Activated T-helper 2 cell treated with anti-CD3 and anti-CD28 coated beads, Interferon-gamma antibody, Interleukin-2, Interleukin-4, amounts not matched to agents 10 μg/mL and 5 μg/mL and 100 μg/mL, durations not matched to agents 14 hours and 24 hours and 36 hours (primary cell): Measurements from ENCODE around the gene HOXB1. TPM values are rescaled to one million over a fixed set of nuclear protein-coding genes. Genes with fewer than 3 reads are reported as not detected.

ENCODE experiments used
- DNase-seq: peaks from one replicate; pipeline ENCODE4 v3.0.0; 2021; ENCODE audit warnings: low spot score
- H3K27ac Mint-ChIP-seq: one replicate; pipeline ENCODE4 v1.8.0; 2021; ENCODE audit warnings: mixed read lengths
- H3K27me3 Mint-ChIP-seq: one replicate; pipeline ENCODE4 v1.8.0; 2021; ENCODE audit warnings: low read depth, mixed read lengths
- H3K36me3 Mint-ChIP-seq: one replicate; pipeline ENCODE4 v1.8.0; 2021; ENCODE audit warnings: low read depth, mixed read lengths
- H3K4me1 Mint-ChIP-seq: one replicate; pipeline ENCODE4 v1.8.0; 2021; ENCODE audit warnings: low read depth, mixed read lengths
- H3K4me3 Mint-ChIP-seq: one replicate; pipeline ENCODE4 v1.8.0; 2021; ENCODE audit warnings: low read depth, mild to moderate bottlenecking, moderate library complexity, mixed read lengths
- H3K9me3 Mint-ChIP-seq: one replicate; pipeline ENCODE4 v1.8.0; 2021; ENCODE audit warnings: mixed read lengths
- intact Hi-C: fragments of 100-400 bp; cut with micrococcal nuclease; formaldehyde crosslinking; loops from one replicate; pipeline ENCODE4 v1.15.1; 2023
- total RNA-seq: library from RNA; stranded (reverse); gene quantifications from 2 replicates; pipeline ENCODE4 v1.2.3, GENCODE V29; 2022

The HOXB1 gene
- total RNA-seq, 1 donor from 2014 or later: not detected

DNA sequence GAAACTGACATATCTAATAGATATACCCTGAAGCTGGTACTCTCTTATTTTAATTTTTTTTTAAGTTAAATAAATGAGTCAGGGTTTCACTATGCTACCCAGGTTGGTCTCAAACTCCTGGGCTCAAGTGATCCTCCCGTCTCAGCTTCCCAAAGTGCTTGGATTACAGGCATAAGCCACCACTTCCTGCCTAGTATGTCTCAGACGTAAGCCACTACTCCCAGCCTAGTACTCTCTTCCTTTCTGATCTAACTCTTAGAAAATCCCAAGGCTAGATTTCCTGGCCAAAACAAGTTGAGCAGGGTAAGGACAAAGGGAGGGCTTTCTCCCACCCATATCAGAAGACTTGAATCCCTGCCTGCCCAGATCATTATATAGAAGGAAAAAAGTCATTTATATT, 33.7 kb downstream of the HOXB1 start:
- H3K27me3 Mint-ChIP-seq: peaks cover 49% of the 10 kb centered on the region
- intact Hi-C loops: no loop called here

DNA sequence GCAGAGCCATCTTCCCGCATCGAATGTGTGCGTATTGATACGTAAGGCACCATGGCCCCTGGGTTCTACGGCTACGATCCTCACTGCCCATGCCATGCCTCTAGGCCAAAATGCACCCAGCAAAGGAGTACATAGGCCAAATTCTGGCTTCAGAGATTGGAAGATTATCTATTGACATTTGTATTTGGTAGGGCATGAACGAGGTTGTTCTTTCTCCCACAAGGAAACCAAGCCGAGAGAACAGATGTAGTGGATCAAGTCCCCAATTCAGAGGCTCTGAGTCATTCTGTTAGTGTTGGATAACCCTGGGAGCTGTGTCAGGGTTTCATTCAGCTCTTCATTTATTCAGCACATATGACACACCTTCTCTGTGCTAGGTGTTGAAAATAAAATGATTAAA, 36.5 kb downstream of the HOXB1 start:
- H3K27ac Mint-ChIP-seq: no peak overlapping the region
- no peaks in the 10 kb centered on the region for H3K36me3 Mint-ChIP-seq
- H3K27me3 Mint-ChIP-seq: peaks cover 33% of the 10 kb centered on the region
- H3K9me3 Mint-ChIP-seq: no peaks in the 10 kb centered on the region
- intact Hi-C loops: no loop called here
- H3K4me1 Mint-ChIP-seq: peaks cover 26% of the 10 kb centered on the region
- no peak for DNase-seq
- H3K4me3 Mint-ChIP-seq: no peak overlapping the region

More for the DNA sequence above, 33.7 kb downstream of the HOXB1 start:
- Mint-ChIP-seq H3K4me1 (peaks cover 5% of the 10 kb centered on the region), H3K27ac (no peak overlapping the region), H3K4me3 (no peak overlapping the region), H3K36me3 (no peaks in the 10 kb centered on the region), H3K9me3 (no peaks in the 10 kb centered on the region)
- no peak for DNase-seq

DNA sequence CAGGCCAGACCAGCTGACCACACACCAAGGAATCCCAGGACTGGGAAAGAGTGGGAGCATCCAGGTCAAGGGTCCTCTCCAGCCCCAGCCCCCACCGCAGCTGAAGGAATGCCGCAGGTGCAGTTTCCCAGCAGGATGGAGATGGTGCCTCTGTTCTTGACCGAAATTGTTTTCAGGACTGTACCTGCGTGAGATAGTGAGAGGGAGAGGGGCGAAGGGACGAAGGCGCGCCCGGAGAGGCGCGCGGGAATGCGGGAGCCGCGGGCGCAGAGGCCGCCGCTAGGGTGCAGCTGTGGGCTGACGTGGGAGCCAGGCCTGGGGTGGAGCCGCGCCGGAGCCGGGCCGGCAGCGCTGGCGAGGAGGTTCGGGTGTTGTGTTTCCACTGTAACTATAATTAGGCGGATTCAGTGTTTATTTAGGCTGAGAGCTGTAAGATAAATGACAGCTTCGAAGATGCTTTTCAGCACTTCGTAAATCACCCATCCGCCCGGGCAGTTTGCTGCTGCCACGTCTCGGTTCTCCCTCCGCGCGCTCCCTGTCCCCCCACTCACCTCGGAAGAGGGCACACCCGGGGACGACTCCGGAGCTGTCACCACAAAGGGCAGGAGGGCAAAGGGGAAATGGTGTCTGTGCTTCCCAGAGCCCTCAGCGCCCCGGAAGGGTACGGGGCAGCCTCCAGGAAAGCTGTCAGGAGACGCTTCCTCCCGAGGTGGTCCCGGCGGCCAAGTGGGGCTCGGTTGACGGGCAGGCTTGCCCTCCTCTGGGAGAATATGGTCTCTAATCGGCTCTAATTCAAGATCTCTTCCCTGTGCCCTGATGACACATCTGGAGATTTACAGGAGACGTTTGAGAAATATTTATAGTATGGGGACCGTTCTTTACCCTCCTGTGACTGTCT, 38.2 kb downstream of the HOXB1 start:
- intact Hi-C loops: loop anchor here (2.0 kb wide), 1 partner anchor 50 kb away; no protein-coding TSS in a partner anchor
- Mint-ChIP-seq H3K27ac (no peak overlapping the region), H3K36me3 (peaks cover 3% of the 10 kb centered on the region), H3K9me3 (no peaks in the 10 kb centered on the region), H3K27me3 (peaks cover 23% of the 10 kb centered on the region), H3K4me1 (peaks cover 36% of the 10 kb centered on the region), H3K4me3 (peak overlapping the region; percentile 37)
- peak; percentile 61 for DNase-seq

DNA sequence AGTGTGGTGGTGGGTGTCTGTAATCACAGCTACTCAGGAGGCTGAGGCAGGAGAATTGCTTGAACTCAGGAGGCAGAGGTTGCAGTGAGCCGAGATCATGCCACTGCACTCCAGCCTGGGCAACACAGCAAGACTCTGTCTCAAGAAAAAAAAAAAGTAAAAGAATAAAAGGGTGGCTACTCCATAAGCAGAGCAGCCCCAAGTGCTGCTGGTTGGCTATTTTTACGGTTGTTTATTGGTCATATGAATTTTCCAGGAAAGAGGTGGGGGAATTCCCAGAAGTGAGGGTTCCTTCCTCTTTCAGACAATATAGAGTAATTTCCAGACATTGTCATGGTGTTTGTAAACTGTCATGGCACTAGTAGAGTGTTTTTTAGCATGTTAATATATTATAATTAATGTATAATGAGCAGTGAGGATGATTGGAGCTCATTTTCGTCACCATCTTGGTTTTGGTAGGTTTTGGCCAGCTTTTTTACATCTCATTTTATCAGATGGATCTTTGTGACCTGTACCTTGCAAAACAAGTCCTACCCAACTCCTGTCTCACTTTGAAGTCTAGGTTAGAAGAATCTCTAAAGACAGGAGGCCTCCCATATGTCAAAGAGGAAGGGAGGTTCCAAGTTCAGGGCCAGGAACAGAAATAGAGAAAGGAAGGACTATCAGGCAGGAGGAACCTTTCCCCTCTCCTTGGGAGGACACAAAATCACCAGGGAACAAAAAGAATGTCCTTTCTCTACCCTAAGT, 39.1 kb downstream of the HOXB1 start:
- no peak for DNase-seq
- peaks cover 36% of the 10 kb centered on the region for H3K4me1 Mint-ChIP-seq
- intact Hi-C loops: loop anchor here (2.0 kb wide), 2 partner anchors 51 to 61 kb away; partner anchors contain the start of gene SKAP1
- peak overlapping the region; percentile 75 for H3K27ac Mint-ChIP-seq
- H3K36me3 Mint-ChIP-seq: peaks cover 3% of the 10 kb centered on the region
- H3K9me3 Mint-ChIP-seq: no peaks in the 10 kb centered on the region
- H3K4me3 Mint-ChIP-seq: peak overlapping the region; percentile 17
- peaks cover 15% of the 10 kb centered on the region for H3K27me3 Mint-ChIP-seq

DNA sequence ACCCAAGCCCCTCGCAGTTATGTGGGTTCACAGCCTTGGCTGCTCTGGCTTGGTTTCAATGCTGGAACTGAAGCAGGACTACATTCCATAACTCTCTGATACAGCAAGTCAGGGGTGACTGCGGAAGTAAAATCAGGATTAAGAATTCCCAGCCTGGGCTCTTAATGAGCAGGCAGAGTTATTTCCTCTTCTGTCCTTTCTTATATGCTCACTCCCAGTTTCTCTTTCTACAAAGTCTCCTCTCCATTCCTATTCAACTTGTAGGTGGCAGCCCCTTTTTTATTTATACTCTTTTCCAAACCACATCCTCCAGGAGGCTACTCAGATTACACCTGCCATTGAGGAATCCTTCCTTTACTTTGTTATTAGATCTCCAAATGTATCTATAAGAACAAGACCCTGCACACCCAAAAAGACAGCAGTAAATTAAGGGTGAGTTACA, 40.3 kb downstream of the HOXB1 start:
- DNase-seq: no peak
- Mint-ChIP-seq H3K27ac (no peak overlapping the region), H3K4me1 (peaks cover 36% of the 10 kb centered on the region), H3K27me3 (peaks cover 10% of the 10 kb centered on the region), H3K4me3 (no peak overlapping the region), H3K36me3 (peaks cover 3% of the 10 kb centered on the region), H3K9me3 (no peaks in the 10 kb centered on the region)
- intact Hi-C loops: loop anchor here (2.0 kb wide), 1 partner anchor 60 kb away; the partner anchor contains the start of gene SKAP1

DNA sequence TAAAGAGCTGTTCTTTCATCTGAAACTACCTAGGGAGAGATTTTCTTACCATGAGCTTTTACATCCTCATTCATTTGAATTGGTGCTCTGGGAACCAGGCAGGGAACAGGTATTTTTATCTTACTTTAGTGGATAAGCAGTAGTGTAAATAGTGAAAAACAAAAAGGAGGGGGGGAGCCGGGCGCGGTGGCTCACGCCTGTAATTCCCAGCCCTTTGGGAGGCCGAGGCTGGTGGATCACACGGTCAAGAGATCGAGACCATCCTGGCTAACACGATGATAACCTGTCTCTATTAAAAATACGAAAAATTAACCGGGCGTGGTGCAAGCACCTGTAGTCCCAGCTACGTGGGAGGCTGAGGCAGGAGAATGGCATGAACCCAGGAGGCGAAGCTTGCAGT, 41.0 kb downstream of the HOXB1 start:
- no peaks in the 10 kb centered on the region for H3K9me3 Mint-ChIP-seq
- peaks cover 38% of the 10 kb centered on the region for H3K4me1 Mint-ChIP-seq
- no peak overlapping the region for H3K27ac Mint-ChIP-seq
- H3K27me3 Mint-ChIP-seq: peaks cover 7% of the 10 kb centered on the region
- no peak for DNase-seq
- H3K4me3 Mint-ChIP-seq: no peak overlapping the region
- peaks cover 3% of the 10 kb centered on the region for H3K36me3 Mint-ChIP-seq
- intact Hi-C loops: loop anchor here (2.0 kb wide), 1 partner anchor 59 kb away; the partner anchor contains the start of gene SKAP1

DNA sequence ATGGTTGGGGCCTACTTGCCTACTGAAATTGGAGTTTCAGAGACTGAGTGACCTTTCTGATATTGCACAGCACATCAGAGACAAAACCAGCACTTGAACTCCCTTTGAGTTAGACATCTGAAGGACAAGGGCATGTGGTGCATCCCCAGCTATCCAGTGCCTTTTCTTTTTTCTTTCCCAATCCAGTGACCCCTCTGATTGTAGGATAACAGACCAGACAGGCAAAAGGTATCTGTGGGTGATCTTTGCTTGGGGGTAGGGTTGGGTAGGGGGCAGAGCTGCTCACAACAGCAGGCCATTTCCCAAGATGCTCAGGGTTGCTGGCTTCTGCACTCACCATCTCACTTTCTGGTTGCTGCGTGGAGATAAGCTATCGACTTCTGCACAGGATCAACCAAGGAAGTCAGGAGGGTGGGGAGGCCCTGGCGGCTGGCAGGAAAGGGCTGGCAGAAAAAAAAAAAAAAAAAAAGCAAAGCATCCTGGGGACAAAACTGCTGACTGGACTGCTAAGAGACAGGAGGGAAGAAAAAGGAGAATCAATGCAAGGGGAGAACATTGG, 42.2 kb downstream of the HOXB1 start:
- H3K4me3 Mint-ChIP-seq: no peak overlapping the region
- H3K36me3 Mint-ChIP-seq: peaks cover 3% of the 10 kb centered on the region
- peaks cover 1% of the 10 kb centered on the region for H3K27me3 Mint-ChIP-seq
- intact Hi-C loops: no loop called here
- peaks cover 50% of the 10 kb centered on the region for H3K4me1 Mint-ChIP-seq
- DNase-seq: no peak
- H3K9me3 Mint-ChIP-seq: no peaks in the 10 kb centered on the region
- H3K27ac Mint-ChIP-seq: peak overlapping the region; percentile 38

DNA sequence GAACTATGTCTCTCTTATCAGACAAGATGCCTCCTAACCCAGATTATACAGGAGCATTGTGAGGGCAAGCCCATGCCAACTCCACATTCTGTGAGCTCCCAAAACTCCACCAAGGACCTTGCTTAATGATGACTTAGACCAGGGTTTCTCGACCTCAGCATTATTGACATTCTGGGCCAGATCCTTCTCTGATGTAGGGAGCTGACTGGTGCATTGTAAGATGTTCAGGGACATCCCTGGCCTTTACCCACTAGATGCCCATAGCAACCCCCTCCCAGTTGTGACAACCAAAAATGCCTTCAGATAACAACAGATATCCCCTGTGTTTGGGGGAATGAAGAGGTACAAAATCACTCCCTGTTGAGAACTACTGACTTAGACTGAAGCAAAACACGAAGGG, 43.6 kb downstream of the HOXB1 start:
- no peak for DNase-seq
- H3K4me1 Mint-ChIP-seq: peaks cover 62% of the 10 kb centered on the region
- peaks cover 3% of the 10 kb centered on the region for H3K36me3 Mint-ChIP-seq
- H3K4me3 Mint-ChIP-seq: no peak overlapping the region
- H3K9me3 Mint-ChIP-seq: no peaks in the 10 kb centered on the region
- intact Hi-C loops: no loop called here
- H3K27me3 Mint-ChIP-seq: peaks cover 1% of the 10 kb centered on the region
- no peak overlapping the region for H3K27ac Mint-ChIP-seq

DNA sequence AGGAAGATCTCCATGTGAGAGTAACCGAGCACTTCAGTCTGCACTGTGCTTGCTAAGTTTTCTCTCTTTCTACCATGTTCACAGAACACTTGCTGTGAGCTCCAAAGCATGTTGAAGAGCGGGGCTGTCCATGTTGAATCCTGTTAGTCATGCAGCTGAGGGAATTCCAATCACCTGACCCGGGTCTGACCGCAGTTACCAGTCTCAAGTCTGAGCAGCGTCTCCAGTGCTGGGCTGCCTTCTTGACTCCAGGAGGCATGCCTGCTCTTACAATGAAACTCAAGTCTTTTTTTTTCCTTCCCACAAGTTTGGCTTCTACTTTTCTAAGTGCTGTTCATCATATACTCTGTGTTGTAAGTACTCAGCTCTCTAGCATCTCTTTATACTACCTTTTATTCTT, 44.3 kb downstream of the HOXB1 start:
- Mint-ChIP-seq H3K27me3 (peaks cover 1% of the 10 kb centered on the region), H3K9me3 (no peaks in the 10 kb centered on the region), H3K27ac (no peak overlapping the region), H3K4me3 (no peak overlapping the region), H3K4me1 (peaks cover 59% of the 10 kb centered on the region), H3K36me3 (peaks cover 3% of the 10 kb centered on the region)
- intact Hi-C loops: no loop called here
- no peak for DNase-seq

DNA sequence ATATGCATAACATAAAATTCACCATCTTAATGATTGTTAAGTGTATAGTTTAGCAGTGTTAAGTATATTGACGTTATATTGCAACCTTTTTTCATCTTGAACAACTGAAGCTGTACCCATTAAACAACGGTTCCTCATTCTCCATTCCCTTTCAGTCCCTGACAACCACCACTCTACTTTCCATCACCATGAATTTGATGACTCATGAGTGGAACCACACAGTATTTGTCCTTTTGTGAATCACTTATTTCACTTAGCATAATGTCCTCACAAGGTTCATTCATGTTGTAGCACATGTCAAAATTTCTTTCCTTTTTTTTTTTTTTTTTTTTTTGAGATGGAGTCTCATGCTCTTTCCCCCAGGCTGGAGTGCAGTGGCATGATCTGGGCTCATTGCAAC, 46.0 kb downstream of the HOXB1 start:
- Mint-ChIP-seq H3K36me3 (peaks cover 3% of the 10 kb centered on the region), H3K9me3 (no peaks in the 10 kb centered on the region), H3K27me3 (no peaks in the 10 kb centered on the region), H3K27ac (peak overlapping the region; percentile 43), H3K4me1 (peaks cover 45% of the 10 kb centered on the region), H3K4me3 (no peak overlapping the region)
- DNase-seq: no peak
- intact Hi-C loops: loop anchor here (2.0 kb wide), 1 partner anchor 22 kb away; no protein-coding TSS in a partner anchor

DNA sequence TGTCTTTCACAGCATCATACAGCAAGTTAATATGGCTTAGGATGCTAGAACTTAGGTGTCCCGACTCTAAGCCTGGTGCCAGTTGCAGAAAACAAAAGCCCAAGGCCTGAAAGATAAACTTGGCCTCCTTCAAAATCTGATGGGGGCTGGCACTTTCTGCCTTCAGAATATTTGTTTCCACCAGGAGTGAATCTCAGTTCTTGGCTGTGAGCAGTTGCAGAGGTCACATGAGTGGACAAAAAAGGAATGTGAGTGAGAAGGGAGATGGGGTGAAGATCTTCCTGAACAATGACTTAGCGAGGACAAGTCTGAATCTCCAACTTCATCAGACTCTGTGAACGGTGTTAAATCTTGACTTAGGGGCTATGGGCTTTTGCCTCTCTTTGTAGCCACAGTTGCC, 46.6 kb downstream of the HOXB1 start:
- Mint-ChIP-seq H3K36me3 (peaks cover 3% of the 10 kb centered on the region), H3K4me3 (no peak overlapping the region), H3K27me3 (no peaks in the 10 kb centered on the region), H3K9me3 (no peaks in the 10 kb centered on the region), H3K27ac (peak overlapping the region; percentile 43), H3K4me1 (peaks cover 41% of the 10 kb centered on the region)
- intact Hi-C loops: loop anchor here (2.0 kb wide), 1 partner anchor 23 kb away; no protein-coding TSS in a partner anchor
- no peak for DNase-seq

DNA sequence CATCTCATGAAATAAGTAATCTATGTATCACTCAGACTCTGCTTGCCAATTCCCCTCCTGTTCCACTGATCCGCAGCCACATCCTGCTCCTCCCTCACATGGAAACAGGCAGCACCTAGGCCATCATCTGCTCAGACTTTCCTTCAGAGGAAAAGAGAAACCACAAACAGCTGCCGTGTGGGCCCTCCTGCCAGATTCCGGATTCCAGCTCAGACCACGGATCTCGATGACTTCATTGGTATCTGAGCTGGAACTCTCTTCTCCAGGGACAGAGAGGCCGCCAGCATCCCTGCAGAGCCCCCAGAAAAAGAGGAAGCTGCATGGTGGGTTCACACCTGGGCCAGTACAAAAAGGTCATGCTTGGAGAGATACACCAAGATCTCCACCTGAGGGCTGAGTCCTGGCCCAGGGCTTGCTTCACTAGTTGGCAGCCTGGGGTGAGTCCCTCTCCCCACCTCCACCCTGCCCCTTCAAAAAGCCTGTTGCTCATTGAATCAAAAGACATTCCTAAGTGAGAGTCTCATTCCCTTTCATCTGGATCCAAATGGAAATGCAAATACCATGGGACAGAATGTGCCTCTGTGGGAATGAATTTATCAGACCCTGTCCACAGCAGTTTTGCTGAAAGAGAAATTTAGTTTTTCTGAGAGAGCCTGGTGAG, 47.2 kb downstream of the HOXB1 start:
- Mint-ChIP-seq H3K9me3 (no peaks in the 10 kb centered on the region), H3K27ac (peak overlapping the region; percentile 18), H3K4me3 (no peak overlapping the region), H3K4me1 (peaks cover 40% of the 10 kb centered on the region), H3K36me3 (no peaks in the 10 kb centered on the region), H3K27me3 (no peaks in the 10 kb centered on the region)
- DNase-seq: peak; percentile 33
- intact Hi-C loops: loop anchor here (2.0 kb wide), 3 partner anchors 23 to 43 kb away; no protein-coding TSS in a partner anchor
